Stimulated activated CD8-positive, alpha-beta memory T cell treated with anti-CD3 and anti-CD28 coated beads, Interleukin-12 subunit alpha, Interleukin-12 subunit beta, amount 100 ng/mL, for 24 hours (primary cell): ENCODE data around the gene RNU7-1.

Experiments
- DNase-seq: peaks from one replicate; pipeline ENCODE4 v3.0.0-alpha.2; 2020; ENCODE audit errors: extremely low read depth

The RNU7-1 gene

GRCh38 chr12:6937481-6938352 is 5.9 kb upstream of the RNU7-1 start:
- peak; percentile 79 for DNase-seq

GRCh38 chr12:6938353-6939190 is 5.0 kb upstream of the RNU7-1 start:
- no peak for DNase-seq

GRCh38 chr12:6939191-6939540 is 4.5 kb upstream of the RNU7-1 start:
- DNase-seq: no peak

GRCh38 chr12:6941267-6941666 is 2.3 kb upstream of the RNU7-1 start:
- DNase-seq: no peak

GRCh38 chr12:6941782-6942181 is 1.8 kb upstream of the RNU7-1 start:
- no peak for DNase-seq

GRCh38 chr12:6942331-6942665 is 1.3 kb upstream of the RNU7-1 start:
- DNase-seq: no peak

GRCh38 chr12:6943389-6943721 is 261 bp upstream of the RNU7-1 start:
- DNase-seq: no peak

- peak; percentile 74 for DNase-seq
These were observed 968 bp downstream of the RNU7-1 start for GRCh38 chr12:6944381-6945186.

GRCh38 chr12:6945613-6946012 is 2.0 kb downstream of the RNU7-1 start:
- DNase-seq: no peak

GRCh38 chr12:6946033-6946919 is 2.7 kb downstream of the RNU7-1 start:
- no peak for DNase-seq

GRCh38 chr12:6946920-6947374 is 3.3 kb downstream of the RNU7-1 start:
- no peak for DNase-seq

- DNase-seq: no peak
These were observed 4.0 kb downstream of the RNU7-1 start for GRCh38 chr12:6947615-6948014.

- DNase-seq: no peak
These were observed 5.4 kb downstream of the RNU7-1 start for GRCh38 chr12:6948873-6949594.

GRCh38 chr12:6950401-6950801 is 6.8 kb downstream of the RNU7-1 start:
- no peak for DNase-seq

GRCh38 chr12:6950811-6951540 is 7.4 kb downstream of the RNU7-1 start, which contains the start of gene PTPN6:
Gene PTPN6, plus strand, starts transcription at chr12:6951356. Its CDS starts 157 bp downstream, at chr12:6951513.
- DNase-seq: no peak

- no peak for DNase-seq
These were observed 8.0 kb downstream of the RNU7-1 start for GRCh38 chr12:6951551-6952120.

- no peak for DNase-seq
These were observed 8.7 kb downstream of the RNU7-1 start for GRCh38 chr12:6952121-6952862.

GRCh38 chr12:6952863-6953441 is 9.3 kb downstream of the RNU7-1 start:
- DNase-seq: no peak
